K562 treated with DMSO at 1 percent for 12 hours (cell line): ENCODE results near the gene STMP1. TPM values are rescaled to one million over a fixed set of nuclear protein-coding genes. Genes with fewer than 3 reads are reported as not detected.

Experiments used
- total RNA-seq: library from RNA; unstranded; fragments of 300-600 nt; gene quantifications from 2 replicates; pipeline ENCODE4 v1.2.3, GENCODE V29; 2022; ENCODE audit not compliant: insufficient read depth

The STMP1 gene
- 29.2 and 47.3 TPM in 2 replicates for total RNA-seq

DNA sequence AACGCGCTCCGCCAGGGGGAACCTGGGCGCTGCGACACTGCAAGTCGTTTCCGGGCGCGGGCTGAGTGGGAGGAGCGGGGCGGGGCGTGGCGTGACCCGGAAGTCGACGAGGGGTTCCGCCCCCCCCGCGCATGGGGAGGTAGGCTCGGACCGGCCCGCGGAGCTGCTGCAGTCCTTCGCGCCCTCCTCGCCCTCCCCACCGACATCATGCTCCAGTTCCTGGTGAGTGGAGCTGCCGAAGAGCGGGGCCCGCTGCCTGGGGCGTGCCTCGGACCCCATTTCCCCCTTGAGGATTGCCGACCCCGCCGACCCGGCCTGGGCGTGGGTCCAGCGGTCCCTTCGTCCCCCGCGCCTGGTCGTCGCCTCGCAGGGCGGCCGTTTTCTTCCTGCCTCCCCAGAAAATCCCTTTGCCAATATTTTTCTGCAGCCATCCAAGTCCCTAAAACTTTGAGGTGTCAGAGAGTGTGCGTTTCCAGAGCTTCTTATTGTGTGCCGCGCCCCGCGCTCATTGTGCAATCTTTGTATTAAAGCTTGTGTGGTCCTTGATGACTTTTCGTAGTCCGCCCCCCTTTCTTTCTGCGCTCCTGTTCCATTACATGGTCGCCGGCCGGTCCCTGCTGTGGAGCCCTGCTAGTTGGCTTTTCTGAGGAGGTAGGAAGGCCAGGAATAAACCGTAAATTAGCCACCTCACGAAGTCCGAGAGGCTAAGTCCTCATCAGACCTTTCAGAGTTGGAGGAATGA, at the start of gene STMP1:
Gene STMP1, plus strand, starts transcription at position 142 of the 742 bp plus-strand sequence.

Other genes with a start within 250 kb of the STMP1 start
- gene CNOT4, start 152.4 kb upstream of the STMP1 start, total RNA-seq = 5.1 and 20.2 TPM in 2 replicates
- gene NUP205, start 104.6 kb upstream of the STMP1 start, total RNA-seq = 56.7 and 114 TPM in 2 replicates
- gene SLC13A4, start 65.7 kb downstream of the STMP1 start, total RNA-seq = 0.93 and 2.3 TPM in 2 replicates
- not detected in 2 replicates for gene FAM180A, start 86.3 kb downstream of the STMP1 start, total RNA-seq